Osteocyte (in vitro differentiated cells): ENCODE measurements around the gene CCL26. TPM values are rescaled to one million over a fixed set of nuclear protein-coding genes. Genes with fewer than 3 reads are reported as not detected.
"Not testable (repeated sequence)": the region's sequence is repeated elsewhere in the genome, so short reads cannot be mapped to it uniquely, and the experiment has no call there.

Experiments used
- DNase-seq: peaks from one replicate; pipeline ENCODE4 v3.0.0; 2021; ENCODE audit warnings: mixed read lengths; ENCODE audit not compliant: unreplicated experiment; ENCODE audit errors: extremely low spot score
- H3K27ac Mint-ChIP-seq: one replicate; pipeline ENCODE4 v1.8.0; 2021; ENCODE audit warnings: mild to moderate bottlenecking, mixed read lengths; ENCODE audit not compliant: unreplicated experiment
- H3K27me3 Mint-ChIP-seq: one replicate; pipeline ENCODE4 v1.8.0; 2021; ENCODE audit warnings: mixed read lengths; ENCODE audit not compliant: unreplicated experiment
- H3K36me3 Mint-ChIP-seq: one replicate; pipeline ENCODE4 v1.8.0; 2021; ENCODE audit warnings: mixed read lengths; ENCODE audit not compliant: unreplicated experiment
- H3K4me1 Mint-ChIP-seq: one replicate; pipeline ENCODE4 v1.8.0; 2021; ENCODE audit warnings: mixed read lengths; ENCODE audit not compliant: unreplicated experiment
- H3K4me3 Mint-ChIP-seq: one replicate; pipeline ENCODE4 v1.8.0; 2021; ENCODE audit warnings: mild to moderate bottlenecking, moderate library complexity, mixed read lengths; ENCODE audit not compliant: unreplicated experiment
- H3K9me3 Mint-ChIP-seq: one replicate; pipeline ENCODE4 v1.8.0; 2021; ENCODE audit warnings: mixed read lengths; ENCODE audit not compliant: unreplicated experiment
- total RNA-seq: library from RNA; stranded (reverse); gene quantifications from 2 replicates; pipeline ENCODE4 v1.2.1, GENCODE V29; 2021
- TF ChIP-seq, protein P1 (sequence below): fragments of 200-600 bp; sonication (generic); IDR thresholded peaks from 2 replicates; pipeline ENCODE4 v1.5.0; 2021; ENCODE audit warnings: antibody characterized with exemption, mild to moderate bottlenecking, moderate library complexity

The CCL26 gene
- total RNA-seq, 1 donor from 2014 or later = not detected

- Mint-ChIP-seq H3K27me3 (no peaks in the 10 kb centered on the region), H3K4me3 (no peak overlapping the region), H3K9me3 (no peaks in the 10 kb centered on the region), H3K36me3 (peaks cover 2% of the 10 kb centered on the region), H3K27ac (no peak overlapping the region), H3K4me1 (peaks cover 4% of the 10 kb centered on the region)
- no peak for DNase-seq
- TF ChIP-seq, protein P1, sequence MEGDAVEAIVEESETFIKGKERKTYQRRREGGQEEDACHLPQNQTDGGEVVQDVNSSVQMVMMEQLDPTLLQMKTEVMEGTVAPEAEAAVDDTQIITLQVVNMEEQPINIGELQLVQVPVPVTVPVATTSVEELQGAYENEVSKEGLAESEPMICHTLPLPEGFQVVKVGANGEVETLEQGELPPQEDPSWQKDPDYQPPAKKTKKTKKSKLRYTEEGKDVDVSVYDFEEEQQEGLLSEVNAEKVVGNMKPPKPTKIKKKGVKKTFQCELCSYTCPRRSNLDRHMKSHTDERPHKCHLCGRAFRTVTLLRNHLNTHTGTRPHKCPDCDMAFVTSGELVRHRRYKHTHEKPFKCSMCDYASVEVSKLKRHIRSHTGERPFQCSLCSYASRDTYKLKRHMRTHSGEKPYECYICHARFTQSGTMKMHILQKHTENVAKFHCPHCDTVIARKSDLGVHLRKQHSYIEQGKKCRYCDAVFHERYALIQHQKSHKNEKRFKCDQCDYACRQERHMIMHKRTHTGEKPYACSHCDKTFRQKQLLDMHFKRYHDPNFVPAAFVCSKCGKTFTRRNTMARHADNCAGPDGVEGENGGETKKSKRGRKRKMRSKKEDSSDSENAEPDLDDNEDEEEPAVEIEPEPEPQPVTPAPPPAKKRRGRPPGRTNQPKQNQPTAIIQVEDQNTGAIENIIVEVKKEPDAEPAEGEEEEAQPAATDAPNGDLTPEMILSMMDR = no peak
These were observed 49.6 kb downstream of the CCL26 start for GRCh38 chr7:75722373-75722772.

GRCh38 chr7:75721922-75722321, 50.1 kb downstream of the CCL26 start:
- not testable (repeated sequence) for H3K9me3 Mint-ChIP-seq, DNase-seq, H3K27ac Mint-ChIP-seq, H3K4me3 Mint-ChIP-seq, H3K27me3 Mint-ChIP-seq, H3K4me1 Mint-ChIP-seq, H3K36me3 Mint-ChIP-seq

DNA sequence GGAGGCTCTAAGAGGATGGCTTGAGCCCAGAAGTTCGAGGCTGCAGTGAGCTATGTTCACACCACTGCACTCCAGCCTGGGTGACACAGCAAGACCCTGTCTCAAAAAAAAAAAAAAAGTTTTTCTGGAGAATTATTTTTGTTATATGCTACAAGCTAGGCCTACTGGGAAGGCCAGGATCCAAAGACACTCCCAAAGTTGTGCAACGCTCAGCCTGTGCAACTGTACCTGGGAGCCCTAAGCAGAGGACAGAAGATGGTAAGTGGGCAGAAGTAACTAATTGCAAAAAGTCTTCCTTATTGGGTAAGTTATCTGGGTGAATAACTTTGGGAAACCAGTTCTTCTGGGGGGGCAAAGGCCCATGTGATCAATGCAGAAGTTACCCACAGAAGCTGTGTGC, 50.6 kb downstream of the CCL26 start:
- TF ChIP-seq, protein P1 = no peak
- peaks cover 2% of the 10 kb centered on the region for H3K36me3 Mint-ChIP-seq
- H3K4me1 Mint-ChIP-seq = peaks cover 7% of the 10 kb centered on the region
- H3K9me3 Mint-ChIP-seq = no peaks in the 10 kb centered on the region
- H3K4me3 Mint-ChIP-seq = no peak overlapping the region
- H3K27me3 Mint-ChIP-seq = no peaks in the 10 kb centered on the region
- DNase-seq = no peak
- no peak overlapping the region for H3K27ac Mint-ChIP-seq

- H3K4me1 Mint-ChIP-seq = peaks cover 9% of the 10 kb centered on the region
- no peak for DNase-seq
These were observed 52.4 kb downstream of the CCL26 start for GRCh38 chr7:75719626-75720025.

More at GRCh38 chr7:75719626-75720025, 52.4 kb downstream of the CCL26 start:
- Mint-ChIP-seq H3K27ac (no peak overlapping the region), H3K9me3 (no peaks in the 10 kb centered on the region), H3K4me3 (no peak overlapping the region), H3K36me3 (peaks cover 3% of the 10 kb centered on the region), H3K27me3 (no peaks in the 10 kb centered on the region)
- TF ChIP-seq, protein P1 = no peak

Other genes starting within 250 kb of the CCL26 start
- 55.3 and 62.0 TPM in 2 replicates for gene HIP1, start 33.3 kb downstream of the CCL26 start, total RNA-seq
- gene CCL24, start 41.6 kb upstream of the CCL26 start, total RNA-seq = not detected in 2 replicates
- gene RHBDD2, start 106.8 kb upstream of the CCL26 start, total RNA-seq = 44.8 and 50.7 TPM in 2 replicates
- gene POR, start 142.9 kb upstream of the CCL26 start, total RNA-seq = 62.1 and 74.0 TPM in 2 replicates
- 36.3 and 37.6 TPM in 2 replicates for gene TMEM120A, start 222.4 kb upstream of the CCL26 start, total RNA-seq